GM21526 (cell line): ENCODE measurements around the gene FAM227A.

Experiments
- ATAC-seq: cut with Tn5 transposase; IDR thresholded peaks from one replicate; pipeline ENCODE4 v1.9.1; 2021; ENCODE audit warnings: moderate library complexity; ENCODE audit not compliant: unreplicated experiment, low FRiP score

The FAM227A gene

GRCh38 chr22:38564669-38565068, 91.5 kb downstream of the FAM227A start:
- ATAC-seq, result no peak

- ATAC-seq, result no peak
Measured at GRCh38 chr22:38554281-38554680, 101.9 kb downstream of the FAM227A start.

DNA sequence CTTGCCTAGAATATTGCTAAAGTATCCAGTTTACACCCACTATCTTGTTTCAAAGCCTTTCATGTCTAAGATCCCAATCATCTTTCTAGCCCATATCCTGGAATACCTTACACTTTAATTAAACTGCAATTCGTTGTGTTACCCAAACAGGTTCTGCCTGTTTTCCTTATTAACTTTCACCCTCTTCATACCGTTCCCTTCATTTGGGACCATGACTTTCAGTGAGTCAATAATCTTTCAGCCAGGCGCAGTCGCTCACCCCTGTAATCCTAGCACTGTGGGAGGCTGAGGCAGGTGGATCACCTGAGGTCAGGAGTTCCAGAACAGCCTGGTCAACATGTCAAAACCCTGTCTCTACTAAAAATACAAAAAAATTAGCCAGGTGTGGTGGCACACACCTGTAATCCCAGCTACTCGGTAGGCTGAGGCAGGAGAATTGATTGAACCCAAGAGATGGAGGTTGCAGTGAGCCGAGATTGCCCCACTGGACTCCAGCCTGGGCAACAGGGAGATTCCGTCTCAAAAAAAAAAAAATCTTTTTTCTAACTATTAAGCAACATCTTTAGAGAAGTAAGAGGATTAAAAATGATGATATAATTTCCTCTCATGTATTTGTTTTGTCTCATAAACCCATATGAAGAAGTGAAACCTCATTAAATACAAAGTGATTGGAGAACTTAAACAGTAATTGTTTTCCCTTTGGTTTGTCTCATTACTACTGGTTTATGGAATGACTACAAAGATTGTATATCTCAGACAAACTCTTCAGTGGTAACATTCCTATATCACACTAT, 106.9 kb downstream of the FAM227A start:
- no peak for ATAC-seq

- no peak for ATAC-seq
Measured at GRCh38 chr22:38540701-38541100, 115.5 kb downstream of the FAM227A start.

GRCh38 chr22:38531251-38531938, 124.8 kb downstream of the FAM227A start:
- ATAC-seq, result no peak
